BLaER1 treated with 17β-estradiol and CSF1 and Interleukin-3, amounts not matched to agents 10 nM and 100 nM (cell line): ENCODE results near the gene DNAH14.
"Not testable (repeated sequence)": the region's sequence is repeated elsewhere in the genome, so short reads cannot be mapped to it uniquely, and the experiment has no call there.

Experiments
- H3K27ac ChIP-seq, 11 experiments: shearing (Covaris generic); formaldehyde crosslinking; 2 replicates each; pipeline ENCODE4 v1.8.1; 2022
- H3K27me3 ChIP-seq, 11 experiments: shearing (Covaris generic); formaldehyde crosslinking; 2 replicates each; pipeline ENCODE4 v1.8.1; 2022
- H3K36me3 ChIP-seq, 11 experiments: shearing (Covaris generic); formaldehyde crosslinking; 2 replicates each; pipeline ENCODE4 v1.8.1; 2022
- H3K4me1 ChIP-seq, 10 experiments: shearing (Covaris generic); formaldehyde crosslinking; 2 replicates each; pipeline ENCODE4 v1.8.1; 2022
- H3K4me2 ChIP-seq, 11 experiments: shearing (Covaris generic); formaldehyde crosslinking; 2 replicates each; pipeline ENCODE4 v1.8.1; 2022
- H3K4me3 ChIP-seq, 10 experiments: shearing (Covaris generic); formaldehyde crosslinking; 2 replicates each; pipeline ENCODE4 v1.8.1; 2022
- H3K9ac ChIP-seq, 11 experiments: shearing (Covaris generic); formaldehyde crosslinking; 2 replicates each; pipeline ENCODE4 v1.8.1; 2022
- H3K9me3 ChIP-seq, 11 experiments: shearing (Covaris generic); formaldehyde crosslinking; replicated peaks in 1 of 11; 2 replicates each; pipeline ENCODE4 v1.8.1; 2022
- H4K20me1 ChIP-seq, 11 experiments: shearing (Covaris generic); formaldehyde crosslinking; 2 replicates each; pipeline ENCODE4 v1.8.1; 2022
- Cebpa-rat ChIP-seq, 11 experiments: shearing (Covaris generic); IDR thresholded peaks; 2 replicates each; pipeline ENCODE4 v1.8.1; 2022

DNAH14 gene

DNA sequence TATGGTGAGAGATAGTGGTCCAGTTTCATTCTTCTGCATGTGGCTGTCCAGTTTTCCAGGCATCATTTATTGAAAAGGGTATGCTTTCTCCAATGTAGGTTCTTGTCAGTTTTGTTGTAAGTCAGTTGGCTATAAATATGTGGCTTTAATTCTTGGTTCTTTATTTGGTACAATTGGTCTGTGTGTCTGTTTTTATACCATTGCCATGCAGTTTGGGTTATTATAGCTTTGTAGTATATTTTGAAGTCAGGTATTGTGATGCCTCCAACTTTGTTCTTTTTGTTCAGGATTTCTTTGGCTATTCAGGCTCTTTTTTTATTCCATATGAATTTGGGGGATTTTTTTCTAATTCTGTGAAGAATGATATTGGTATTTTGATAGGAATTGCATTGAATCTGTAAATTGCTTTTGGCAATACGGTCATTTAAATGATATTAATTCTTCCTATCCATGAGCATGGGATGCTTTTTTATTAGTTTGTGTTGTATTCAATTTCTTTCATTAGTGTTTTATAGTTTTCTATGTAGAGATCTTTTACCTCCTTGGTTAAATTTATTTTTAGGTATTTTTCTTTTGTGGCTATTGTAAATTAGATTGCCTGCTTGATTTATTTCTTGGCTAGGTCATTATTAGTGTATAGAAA is 3.3 kb downstream of the DNAH14 start:
- no peak overlapping the region for H3K9ac ChIP-seq
- no peak overlapping the region for H3K27ac ChIP-seq
- no peak overlapping the region for H3K4me2 ChIP-seq
- no peaks in the 10 kb centered on the region; a peak in 1 of 22 replicates for H3K27me3 ChIP-seq
- TF ChIP-seq Cebpa-rat (IDR thresholded peaks at IDR 0.05) = no peak
- peaks cover 51 to 69% (median 61%) of the 10 kb centered on the region in 11 experiments for H3K9me3 ChIP-seq
- H3K4me1 ChIP-seq = peaks cover 0 to 11% (median 0%) of the 10 kb centered on the region in 10 experiments; a peak in 1 of 20 replicates
- H4K20me1 ChIP-seq = no peaks in the 10 kb centered on the region
- H3K4me3 ChIP-seq = no peak overlapping the region
- no peaks in the 10 kb centered on the region; a peak in 1 of 22 replicates for H3K36me3 ChIP-seq

DNA sequence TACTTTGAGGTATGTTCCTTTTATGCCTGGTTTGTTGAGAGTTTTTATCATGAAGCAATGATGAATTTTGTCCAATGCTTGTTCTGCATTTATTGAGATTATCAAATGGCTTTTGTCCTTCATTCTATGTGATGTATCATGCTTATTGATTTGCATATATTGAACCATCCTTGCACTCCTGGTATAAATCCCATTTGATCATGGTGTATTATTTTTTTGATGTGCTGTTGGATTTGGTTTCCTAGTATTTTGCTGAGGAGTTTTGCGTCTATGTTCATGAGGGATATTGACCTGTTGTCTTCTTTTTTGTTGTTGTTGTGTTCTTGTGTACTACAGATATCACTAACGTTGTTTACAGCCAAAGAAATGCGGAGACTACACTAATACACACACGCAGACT is 4.1 kb downstream of the DNAH14 start:
- H3K4me1 ChIP-seq = peaks cover 0 to 11% (median 0%) of the 10 kb centered on the region in 10 experiments; a peak in 1 of 20 replicates
- H3K9me3 ChIP-seq = peaks cover 54 to 71% (median 66%) of the 10 kb centered on the region in 11 experiments
- H3K27ac ChIP-seq = no peak overlapping the region
- H3K4me2 ChIP-seq = no peak overlapping the region
- H4K20me1 ChIP-seq = no peaks in the 10 kb centered on the region
- no peaks in the 10 kb centered on the region; a peak in 1 of 22 replicates for H3K36me3 ChIP-seq
- no peak overlapping the region for H3K4me3 ChIP-seq
- no peak for TF ChIP-seq Cebpa-rat (IDR thresholded peaks at IDR 0.05)
- no peak overlapping the region for H3K9ac ChIP-seq
- no peaks in the 10 kb centered on the region; a peak in 1 of 22 replicates for H3K27me3 ChIP-seq

DNA sequence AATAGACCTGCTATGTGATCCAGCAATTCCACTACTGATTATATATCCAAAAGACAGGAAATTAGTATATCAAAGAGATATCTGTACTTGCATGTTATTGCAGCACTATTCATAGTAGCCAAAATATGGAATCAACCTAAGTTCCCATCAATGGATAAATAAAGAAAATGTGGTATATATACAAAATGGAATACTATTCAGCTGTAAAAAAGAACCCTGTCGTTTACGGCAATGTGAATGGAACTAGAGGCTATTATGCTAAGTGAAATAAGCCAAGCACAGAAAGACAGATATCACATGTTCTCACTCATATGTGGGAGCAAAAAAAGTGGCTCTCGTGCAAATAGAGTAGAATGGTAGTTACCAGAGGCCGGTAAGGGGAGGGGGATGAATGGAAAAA is 9.2 kb downstream of the DNAH14 start:
- Histone ChIP-seq H4K20me1 (no peaks in the 10 kb centered on the region), H3K27me3 (no peaks in the 10 kb centered on the region), H3K9me3 (peaks cover 22 to 44% (median 33%) of the 10 kb centered on the region in 11 experiments), H3K27ac (no peak overlapping the region), H3K9ac (no peak overlapping the region), H3K4me2 (no peak overlapping the region), H3K4me1 (no peaks in the 10 kb centered on the region), H3K4me3 (no peak overlapping the region), H3K36me3 (no peaks in the 10 kb centered on the region; a peak in 1 of 22 replicates)
- TF ChIP-seq Cebpa-rat (IDR thresholded peaks at IDR 0.05) = no peak

DNA sequence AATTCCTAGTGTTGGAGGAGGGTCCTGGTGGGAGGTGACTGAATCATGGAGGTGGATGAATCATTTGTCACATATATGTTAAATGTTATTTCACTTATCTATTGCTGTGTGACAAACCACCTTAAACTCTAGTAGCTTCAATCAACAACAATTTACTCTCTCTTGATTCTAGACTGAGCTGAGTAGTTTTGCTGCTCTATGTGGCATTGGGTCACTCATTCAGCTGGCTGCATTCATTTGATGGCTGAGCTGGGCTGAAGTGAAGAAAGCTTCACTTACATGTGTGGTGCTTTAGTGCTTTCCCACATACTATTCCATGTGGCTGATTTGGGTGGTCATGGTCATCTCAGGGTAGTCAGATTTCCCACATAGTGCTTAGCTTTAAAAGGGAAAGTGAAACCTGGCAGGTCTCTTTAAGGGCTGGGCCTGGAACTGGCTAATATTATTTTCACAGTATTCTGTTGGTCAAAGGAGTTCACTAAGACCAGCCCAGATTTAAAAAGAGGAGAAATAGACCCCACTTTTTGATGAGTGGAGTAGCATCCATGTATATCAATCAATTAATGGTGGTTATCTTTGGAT is 10.5 kb downstream of the DNAH14 start:
- TF ChIP-seq Cebpa-rat (IDR thresholded peaks at IDR 0.05) = no peak
- Histone ChIP-seq H3K4me2 (no peak overlapping the region), H3K4me3 (no peak overlapping the region), H3K9me3 (peaks cover 9 to 31% (median 20%) of the 10 kb centered on the region in 11 experiments), H4K20me1 (no peaks in the 10 kb centered on the region), H3K36me3 (no peaks in the 10 kb centered on the region), H3K9ac (no peak overlapping the region), H3K27ac (no peak overlapping the region), H3K27me3 (no peaks in the 10 kb centered on the region), H3K4me1 (no peaks in the 10 kb centered on the region)

DNA sequence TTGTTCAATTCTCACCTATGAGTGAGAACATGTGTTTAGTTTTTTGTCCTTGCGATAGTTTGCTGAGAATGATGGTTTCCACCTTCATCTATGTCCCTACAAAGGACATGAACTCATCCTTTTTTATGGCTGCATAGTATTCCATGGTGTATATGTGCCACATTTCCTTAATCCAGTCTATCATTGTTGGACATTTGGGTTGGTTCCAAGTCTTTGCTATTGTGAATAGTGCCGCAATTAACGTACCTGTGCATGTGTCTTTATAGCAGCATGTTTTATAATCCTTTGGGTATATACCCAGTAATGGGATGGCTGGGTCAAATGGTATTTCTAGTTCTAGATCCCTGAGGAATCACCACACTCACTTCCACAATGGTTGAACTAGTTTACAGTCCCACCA is 11.3 kb downstream of the DNAH14 start:
- not testable (repeated sequence) for H3K4me3 ChIP-seq, H3K36me3 ChIP-seq, H3K4me1 ChIP-seq, H3K4me2 ChIP-seq, H4K20me1 ChIP-seq, H3K27me3 ChIP-seq, H3K27ac ChIP-seq, H3K9ac ChIP-seq
- H3K9me3 ChIP-seq = peaks cover 8 to 31% (median 14%) of the 10 kb centered on the region in 11 experiments; a peak in 20 of 22 replicates

DNA sequence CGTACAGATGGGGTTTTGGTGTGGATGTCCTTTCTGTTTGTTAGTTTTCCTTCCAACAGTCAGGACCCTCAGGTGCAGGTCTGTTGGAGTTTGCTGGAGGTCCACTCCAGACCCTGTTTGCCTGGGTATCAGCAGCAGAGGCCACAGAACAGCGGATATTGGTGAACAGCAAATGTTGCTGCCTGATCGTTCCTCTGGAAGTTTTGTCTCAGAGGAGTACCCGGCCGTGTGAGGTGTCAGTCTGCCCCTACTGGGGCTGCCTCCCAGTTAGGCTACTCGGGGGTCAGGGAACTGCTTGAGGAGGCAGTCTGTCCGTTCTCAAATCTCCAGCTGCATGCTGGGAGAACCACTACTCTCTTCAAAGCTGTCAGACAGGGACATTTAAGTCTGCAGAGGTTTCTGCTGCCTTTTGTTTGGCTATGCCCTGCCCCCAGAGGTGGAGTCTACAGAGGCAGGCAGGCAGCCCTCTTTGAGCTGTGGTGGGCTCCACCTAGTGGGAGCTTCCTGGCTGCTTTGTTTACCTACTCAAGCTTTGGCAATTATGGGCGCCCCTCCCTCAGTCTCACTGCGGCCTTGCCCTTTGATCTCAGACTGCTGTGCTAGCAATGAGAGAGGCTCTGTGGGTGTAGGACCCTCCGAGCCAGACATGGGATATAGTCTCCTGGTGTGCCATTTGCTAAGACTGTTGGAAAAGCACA is 16.3 kb downstream of the DNAH14 start:
- H3K36me3 ChIP-seq, H3K4me2 ChIP-seq, H4K20me1 ChIP-seq, H3K27me3 ChIP-seq, H3K4me1 ChIP-seq, H3K9ac ChIP-seq, H3K27ac ChIP-seq: not testable (repeated sequence)
- 0 out of 20 replicates have a peak overlapping the region, but pooled peaks of 1 of the 10 experiments have one; percentile 11 for H3K4me3 ChIP-seq
- H3K9me3 ChIP-seq = peaks cover 13 to 22% (median 20%) of the 10 kb centered on the region in 11 experiments

DNA sequence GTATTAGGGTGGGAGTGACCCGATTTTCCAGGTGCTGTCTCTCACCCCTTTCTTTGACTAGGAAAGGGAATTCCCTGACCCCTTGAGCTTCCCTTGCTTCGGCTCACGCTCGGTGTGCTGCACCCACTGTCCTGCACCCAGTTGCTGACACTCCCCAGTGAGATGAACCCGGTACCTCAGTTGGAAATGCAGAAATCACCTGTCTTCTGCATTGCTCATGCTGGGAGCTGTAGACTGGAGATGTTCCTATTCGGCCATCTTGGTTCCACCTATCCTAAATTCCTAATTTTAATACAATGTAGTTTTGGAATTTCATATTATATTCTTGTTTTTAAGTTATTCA is 16.8 kb downstream of the DNAH14 start:
- H3K9ac ChIP-seq = not testable (repeated sequence)

DNA sequence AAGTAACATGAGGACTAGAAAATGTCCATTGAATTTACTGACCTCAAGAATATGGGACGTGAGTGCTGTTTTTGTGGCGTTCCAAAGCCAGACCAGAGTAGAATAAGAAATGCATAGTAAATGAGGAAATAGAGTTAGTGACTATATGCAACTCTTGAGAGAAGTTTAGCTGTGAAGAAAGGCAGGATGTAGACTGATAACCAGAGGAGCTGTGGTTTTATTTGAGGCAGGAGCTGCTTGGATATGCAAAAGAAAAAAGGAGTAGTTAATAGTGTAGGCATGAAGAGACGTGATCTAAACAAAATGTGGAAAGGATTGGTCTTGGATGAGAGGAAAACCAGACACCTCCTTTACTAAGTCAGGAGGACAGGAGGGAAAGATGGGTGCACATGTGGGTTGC is 28.2 kb downstream of the DNAH14 start:
- Histone ChIP-seq H3K4me2 (no peak overlapping the region), H3K36me3 (no peaks in the 10 kb centered on the region), H3K27me3 (no peaks in the 10 kb centered on the region), H3K4me3 (no peak overlapping the region), H3K27ac (no peak overlapping the region), H4K20me1 (no peaks in the 10 kb centered on the region), H3K9ac (no peak overlapping the region), H3K9me3 (no peaks in the 10 kb centered on the region), H3K4me1 (no peaks in the 10 kb centered on the region)
- no peak for TF ChIP-seq Cebpa-rat (IDR thresholded peaks at IDR 0.05)

More for the DNA sequence above, 16.8 kb downstream of the DNAH14 start:
- not testable (repeated sequence) for H3K4me2 ChIP-seq, H3K27me3 ChIP-seq, H3K4me3 ChIP-seq, H4K20me1 ChIP-seq, H3K27ac ChIP-seq, H3K4me1 ChIP-seq, H3K36me3 ChIP-seq
- peaks cover 13 to 22% (median 20%) of the 10 kb centered on the region in 11 experiments for H3K9me3 ChIP-seq

DNA sequence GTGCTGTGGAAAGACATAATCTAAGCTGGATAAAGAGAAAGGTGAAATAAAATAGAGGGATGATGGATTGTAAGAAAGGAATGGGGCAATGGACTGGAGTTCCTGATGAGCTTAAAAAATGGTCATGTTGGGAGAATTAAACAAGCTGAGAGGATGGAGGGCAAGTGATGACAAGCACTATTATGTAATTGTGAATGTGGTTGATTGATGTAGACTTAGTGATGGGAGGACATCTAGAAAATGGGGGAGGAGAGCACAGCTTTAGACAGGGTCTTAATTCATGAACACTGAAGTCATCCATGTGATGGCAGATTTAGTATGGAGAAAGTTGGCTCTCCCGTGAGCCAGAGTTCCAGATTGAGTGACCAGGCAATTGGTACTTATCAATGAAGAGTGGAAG is 29.0 kb downstream of the DNAH14 start:
- H3K36me3 ChIP-seq = no peaks in the 10 kb centered on the region
- H3K27ac ChIP-seq = no peak overlapping the region
- no peaks in the 10 kb centered on the region for H3K9me3 ChIP-seq
- no peaks in the 10 kb centered on the region for H3K4me1 ChIP-seq
- TF ChIP-seq Cebpa-rat (IDR thresholded peaks at IDR 0.05) = no peak
- H3K4me3 ChIP-seq = no peak overlapping the region
- no peaks in the 10 kb centered on the region for H4K20me1 ChIP-seq
- H3K27me3 ChIP-seq = no peaks in the 10 kb centered on the region
- H3K9ac ChIP-seq = no peak overlapping the region
- H3K4me2 ChIP-seq = no peak overlapping the region

DNA sequence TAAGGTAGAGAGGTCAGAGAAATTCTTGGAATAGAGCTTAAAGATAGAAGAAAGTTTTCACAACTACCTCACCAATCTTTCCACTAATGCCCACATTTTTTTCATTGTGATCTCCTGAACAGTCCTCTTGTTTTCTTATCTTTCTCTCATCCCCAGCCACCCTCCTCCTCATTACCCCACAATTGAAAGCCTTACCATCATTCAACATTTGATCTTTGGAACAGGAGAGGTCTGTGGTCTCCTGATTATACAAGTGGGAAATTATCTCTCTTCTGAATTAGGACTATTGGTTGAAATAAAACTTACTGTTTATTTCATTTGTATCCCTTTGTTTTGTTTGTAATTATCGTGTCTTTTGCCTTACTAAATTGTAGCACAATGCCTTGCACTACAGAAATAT is 29.6 kb downstream of the DNAH14 start:
- Histone ChIP-seq H3K36me3 (no peaks in the 10 kb centered on the region), H3K4me3 (no peak overlapping the region), H3K4me2 (no peak overlapping the region), H3K9ac (no peak overlapping the region), H3K9me3 (no peaks in the 10 kb centered on the region), H4K20me1 (no peaks in the 10 kb centered on the region), H3K27ac (no peak overlapping the region), H3K27me3 (no peaks in the 10 kb centered on the region), H3K4me1 (no peaks in the 10 kb centered on the region)
- no peak for TF ChIP-seq Cebpa-rat (IDR thresholded peaks at IDR 0.05)
